GM19395 (cell line): ENCODE results near the gene TUBB4A.
"Not testable (repeated sequence)": the region's sequence is repeated elsewhere in the genome, so short reads cannot be mapped to it uniquely, and the experiment has no call there.

ENCODE experiments used
- ATAC-seq: cut with Tn5 transposase; IDR thresholded peaks from one replicate; pipeline ENCODE4 v1.9.1; 2021; ENCODE audit warnings: mild to moderate bottlenecking, moderate library complexity; ENCODE audit not compliant: unreplicated experiment

The TUBB4A gene

GRCh38 chr19:6527893-6528543 is 25.9 kb upstream of the TUBB4A start:
- ATAC-seq: peak; percentile 58

GRCh38 chr19:6524311-6524710 is 22.2 kb upstream of the TUBB4A start:
- no peak for ATAC-seq

GRCh38 chr19:6522712-6523111 is 20.6 kb upstream of the TUBB4A start:
- ATAC-seq: no peak

DNA sequence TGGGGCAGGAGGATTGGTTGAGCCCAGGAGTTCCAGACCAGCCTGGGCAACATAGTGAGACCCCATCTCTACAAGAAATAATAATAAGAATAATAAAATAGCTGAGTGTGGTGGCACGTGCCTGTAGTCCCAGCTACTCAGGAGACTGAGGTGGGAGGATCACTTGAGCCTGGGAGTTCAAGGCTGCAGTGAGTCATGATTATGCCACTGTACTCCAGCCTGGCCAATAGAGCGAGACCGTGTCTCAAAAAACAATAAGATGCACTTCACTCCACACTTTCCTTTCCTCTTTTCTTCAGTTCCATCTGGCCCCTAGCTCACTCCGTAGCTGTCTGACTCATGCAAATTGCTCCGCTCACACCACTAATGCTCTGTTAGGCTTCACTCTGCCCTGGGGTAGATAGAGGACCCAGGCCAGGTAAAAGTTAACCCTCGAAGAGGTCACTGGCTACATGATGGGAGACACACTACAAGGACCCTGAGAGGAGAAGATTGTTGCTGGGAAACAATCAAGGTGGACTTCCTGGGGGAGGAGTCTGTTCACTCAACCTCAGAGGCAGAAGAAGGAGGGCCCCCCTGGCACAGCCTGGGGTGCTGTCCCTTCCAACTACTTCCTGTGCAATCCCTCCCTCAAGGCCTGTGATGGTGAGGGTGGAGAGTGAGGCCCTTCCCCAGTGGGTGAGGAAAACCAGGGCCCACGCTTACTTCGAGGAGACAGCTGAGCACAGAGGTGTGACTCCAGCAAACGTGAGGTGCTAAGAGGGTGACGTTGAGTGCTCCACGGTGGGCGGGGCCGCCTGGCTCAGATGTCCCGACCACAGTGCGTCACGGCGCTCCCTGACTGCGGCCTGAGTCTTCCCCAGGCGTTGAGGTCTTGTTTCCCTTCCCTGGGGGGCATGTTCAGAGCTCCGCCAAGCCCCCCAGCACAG is 19.9 kb upstream of the TUBB4A start:
- ATAC-seq: peak; percentile 45

DNA sequence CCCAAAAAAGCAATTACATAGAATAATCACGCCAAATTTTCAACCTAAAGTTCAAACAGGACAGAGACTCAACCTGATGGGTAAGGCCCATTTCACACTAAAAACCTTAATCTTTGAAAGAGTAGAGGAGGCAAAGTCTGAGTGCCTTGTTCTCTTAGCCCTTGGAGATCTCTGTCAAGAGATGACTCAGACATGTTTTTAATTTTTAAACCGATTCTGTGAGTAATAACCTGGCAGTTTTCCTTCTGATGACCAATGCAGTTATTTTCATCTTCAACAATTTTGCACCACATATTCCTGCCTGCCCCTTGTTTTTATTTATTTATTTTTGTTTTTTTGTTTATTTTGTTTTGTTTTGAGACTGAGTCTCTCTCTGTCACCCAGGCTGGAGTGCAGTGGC is 17.2 kb upstream of the TUBB4A start:
- no peak for ATAC-seq

DNA sequence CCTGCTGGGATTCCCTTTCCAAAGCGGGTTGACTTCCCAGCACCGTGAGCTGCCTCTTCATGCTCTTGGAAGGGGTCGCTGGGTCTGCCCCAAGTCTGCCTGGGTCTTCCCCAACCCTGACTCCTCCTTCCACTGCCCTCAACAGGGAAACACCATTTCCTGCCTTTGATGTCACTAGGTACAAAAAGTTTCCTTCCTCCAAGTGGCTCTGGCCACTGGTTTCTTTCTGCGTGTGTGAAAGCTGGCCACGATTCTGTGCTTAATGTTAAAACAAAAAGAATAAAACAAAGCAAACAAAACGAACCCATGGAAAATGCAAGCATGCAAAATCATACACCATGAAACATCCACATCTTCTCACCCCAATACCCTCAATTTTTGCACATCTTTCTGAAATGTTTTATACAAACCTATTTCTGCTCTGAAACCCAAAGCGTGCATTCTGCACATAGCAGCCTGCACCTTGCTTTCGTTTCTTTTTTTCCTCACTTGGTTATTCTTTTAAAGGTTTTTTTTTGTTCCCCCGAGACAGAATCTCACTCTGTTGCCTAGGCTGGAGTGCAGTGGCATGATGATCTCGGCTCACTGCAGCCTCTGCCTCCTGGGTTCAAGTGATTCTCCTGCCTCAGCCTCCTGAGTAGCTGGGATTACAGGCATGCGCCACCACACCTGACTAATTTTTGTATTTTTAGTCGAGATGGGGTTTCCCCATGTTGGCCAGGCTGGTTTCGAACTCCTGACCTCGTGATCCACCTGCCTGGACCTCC is 16.2 kb upstream of the TUBB4A start:
- no peak for ATAC-seq

DNA sequence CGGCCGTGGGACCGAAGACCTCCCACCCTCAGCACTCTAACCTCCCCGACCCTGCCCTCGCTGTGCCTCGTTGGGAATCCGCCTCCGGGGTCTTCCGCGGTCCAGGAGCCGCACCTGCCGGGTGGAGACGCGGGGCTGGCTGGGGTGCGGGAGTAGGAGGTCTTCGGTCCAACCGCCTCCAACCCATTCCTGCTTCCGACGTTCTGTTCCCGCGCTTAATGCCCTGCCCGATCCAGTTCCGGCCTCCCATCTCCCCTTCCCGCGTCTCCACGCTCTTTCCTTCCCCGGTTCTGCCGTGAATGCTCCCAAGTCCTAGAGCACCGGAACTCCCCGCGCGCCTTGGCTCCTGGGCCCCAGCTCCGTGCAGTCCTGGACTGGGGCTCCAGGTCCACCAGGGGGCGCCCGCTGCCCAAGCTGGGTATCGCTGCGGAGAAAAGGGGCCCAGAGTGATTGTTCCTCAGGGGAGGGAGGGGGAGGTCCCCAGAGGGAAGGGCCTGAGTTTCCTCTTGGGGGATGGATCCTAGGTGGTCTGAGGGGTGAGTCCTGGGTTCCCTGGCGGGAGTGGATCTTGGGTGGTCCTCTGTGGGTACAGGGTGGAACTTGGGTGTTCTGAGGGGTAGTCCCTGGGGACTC is 14.7 kb upstream of the TUBB4A start:
- no peak for ATAC-seq

- peak; percentile 43 for ATAC-seq
These were observed 14.0 kb upstream of the TUBB4A start for GRCh38 chr19:6516018-6516658.

- no peak for ATAC-seq
These were observed 12.9 kb upstream of the TUBB4A start for GRCh38 chr19:6514926-6515544.

- no peak for ATAC-seq
These were observed 12.0 kb upstream of the TUBB4A start for GRCh38 chr19:6514089-6514488.

GRCh38 chr19:6510618-6511017 is 8.5 kb upstream of the TUBB4A start:
- no peak for ATAC-seq

- no peak for ATAC-seq
These were observed 7.2 kb upstream of the TUBB4A start for GRCh38 chr19:6509118-6509971.

DNA sequence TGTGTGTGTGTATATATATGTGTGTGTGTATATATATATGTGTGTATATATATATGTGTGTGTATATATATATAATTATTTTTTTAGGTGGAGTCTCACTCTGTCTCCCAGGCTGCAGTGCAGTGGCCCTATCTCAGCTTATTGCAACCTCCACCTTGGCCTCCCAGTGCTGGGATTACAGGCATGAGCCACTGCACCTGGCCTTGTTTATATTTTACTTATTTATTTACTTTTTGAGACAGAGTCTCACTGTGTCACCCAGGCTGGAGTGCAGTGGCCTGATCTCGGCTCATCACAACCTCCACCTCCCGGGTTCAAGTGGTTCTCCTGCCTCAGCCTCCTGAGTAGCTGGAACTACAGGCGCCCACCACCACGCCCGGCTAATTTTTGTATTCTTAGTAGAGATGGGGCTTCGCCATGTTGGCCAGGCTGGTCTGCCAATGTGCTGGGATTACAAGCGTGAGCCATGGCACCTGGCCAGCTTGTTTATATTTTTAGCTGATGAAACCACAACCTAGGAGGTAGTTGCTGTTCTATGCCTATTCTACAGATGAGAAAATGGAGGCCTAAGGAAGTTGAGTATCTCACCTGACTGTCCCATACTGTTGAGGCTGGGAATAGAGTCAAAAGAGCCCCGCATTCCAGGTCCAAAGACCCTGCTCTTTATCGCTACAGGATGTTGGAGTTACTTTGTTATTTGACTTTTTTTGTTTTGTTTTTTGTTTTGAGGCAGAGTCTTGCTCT is 6.1 kb upstream of the TUBB4A start:
- not testable (repeated sequence) for ATAC-seq

- no peak for ATAC-seq
These were observed 1.5 kb upstream of the TUBB4A start for GRCh38 chr19:6503407-6504201.

DNA sequence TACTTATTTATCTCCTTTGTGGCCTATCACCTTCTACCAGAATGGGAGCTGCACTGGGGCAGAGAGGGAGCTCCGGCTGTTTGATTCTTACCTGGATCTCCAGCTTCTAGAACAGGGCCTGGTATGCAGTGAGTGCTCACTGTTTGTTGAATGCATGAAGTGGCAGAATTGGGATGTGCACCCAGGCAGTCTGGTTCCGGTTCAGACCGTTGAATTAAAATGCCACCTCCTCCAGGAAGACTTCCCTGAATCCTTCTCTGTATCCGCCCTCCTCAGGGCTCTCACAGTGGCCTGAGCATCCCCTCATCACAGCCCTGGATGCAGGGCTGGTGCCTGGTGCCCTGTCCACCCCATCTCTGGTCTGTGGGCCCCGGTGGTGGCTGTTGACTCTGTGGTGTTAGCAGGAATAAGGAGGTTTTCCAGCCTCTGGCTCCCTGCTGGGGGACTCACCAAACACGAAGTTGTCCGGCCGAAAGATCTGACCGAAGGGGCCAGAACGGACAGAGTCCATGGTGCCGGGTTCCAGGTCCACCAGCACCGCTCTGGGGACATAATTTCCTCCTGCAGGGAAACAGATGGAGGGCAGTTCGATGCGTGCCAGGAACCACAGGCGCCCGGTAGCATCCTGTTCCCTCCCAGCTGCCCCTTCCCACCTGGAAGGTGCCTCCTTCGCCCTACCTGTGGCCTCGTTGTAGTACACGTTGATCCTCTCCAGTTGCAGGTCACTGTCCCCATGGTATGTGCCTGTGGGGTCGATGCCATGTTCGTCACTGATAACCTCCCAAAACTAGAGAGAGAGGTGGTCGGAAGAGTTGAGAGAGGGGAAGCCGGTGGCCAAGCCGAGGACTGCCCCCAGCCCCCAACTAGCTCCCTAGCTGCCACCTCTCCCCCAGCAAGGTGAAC is 1.0 kb downstream of the TUBB4A start:
- no peak for ATAC-seq

GRCh38 chr19:6499052-6499790 is 2.9 kb downstream of the TUBB4A start:
- no peak for ATAC-seq
